Measurements from ENCODE around the gene SH3BP5. TPM values are rescaled to one million over a fixed set of nuclear protein-coding genes. Genes with fewer than 3 reads are reported as not detected.

The SH3BP5 gene
- total and polyA plus RNA-seq, 2 donors (not counting 1 experiment from before 2014, with no cell fraction given): 76.6 to 92.3 TPM

DNA sequence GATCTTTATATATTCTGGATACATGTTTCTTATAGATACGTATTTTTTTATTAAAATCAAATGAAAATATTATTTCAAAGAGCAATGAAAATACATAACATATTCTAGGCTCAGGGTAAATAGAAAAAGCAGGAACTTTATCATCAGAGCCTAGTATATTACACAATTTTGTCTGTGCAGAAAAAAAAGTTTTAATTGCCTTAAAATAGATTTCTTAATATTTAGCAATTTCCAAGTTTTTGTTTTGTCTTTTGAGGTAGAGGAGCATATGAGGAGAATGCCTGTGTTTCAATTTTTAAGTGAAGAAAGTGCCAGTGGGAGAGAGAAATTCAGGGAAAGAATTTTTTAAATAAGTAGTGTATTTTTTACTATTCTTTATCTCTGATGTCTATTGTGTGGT, 115.9 kb downstream of the SH3BP5 start:
- TF ChIP-seq, protein P1, sequence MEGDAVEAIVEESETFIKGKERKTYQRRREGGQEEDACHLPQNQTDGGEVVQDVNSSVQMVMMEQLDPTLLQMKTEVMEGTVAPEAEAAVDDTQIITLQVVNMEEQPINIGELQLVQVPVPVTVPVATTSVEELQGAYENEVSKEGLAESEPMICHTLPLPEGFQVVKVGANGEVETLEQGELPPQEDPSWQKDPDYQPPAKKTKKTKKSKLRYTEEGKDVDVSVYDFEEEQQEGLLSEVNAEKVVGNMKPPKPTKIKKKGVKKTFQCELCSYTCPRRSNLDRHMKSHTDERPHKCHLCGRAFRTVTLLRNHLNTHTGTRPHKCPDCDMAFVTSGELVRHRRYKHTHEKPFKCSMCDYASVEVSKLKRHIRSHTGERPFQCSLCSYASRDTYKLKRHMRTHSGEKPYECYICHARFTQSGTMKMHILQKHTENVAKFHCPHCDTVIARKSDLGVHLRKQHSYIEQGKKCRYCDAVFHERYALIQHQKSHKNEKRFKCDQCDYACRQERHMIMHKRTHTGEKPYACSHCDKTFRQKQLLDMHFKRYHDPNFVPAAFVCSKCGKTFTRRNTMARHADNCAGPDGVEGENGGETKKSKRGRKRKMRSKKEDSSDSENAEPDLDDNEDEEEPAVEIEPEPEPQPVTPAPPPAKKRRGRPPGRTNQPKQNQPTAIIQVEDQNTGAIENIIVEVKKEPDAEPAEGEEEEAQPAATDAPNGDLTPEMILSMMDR (IDR thresholded peaks at IDR 0.05): no peak
- no peak for TF ChIP-seq EZH2 (IDR thresholded peaks at IDR 0.05; ENCODE audit: borderline replicate concordance, insufficient read depth, low read depth, low read length, poor library complexity, severe bottlenecking)
- intact Hi-C loops (cut with micrococcal nuclease): no loop called here
- Mint-ChIP-seq H3K27ac (no peak overlapping the region), H3K4me3 (no peak overlapping the region), H3K9me3 (ENCODE audit: insufficient read depth) (no peaks in the 10 kb centered on the region), H3K4me1 (peaks cover 27% of the 10 kb centered on the region), H3K27me3 (no peaks in the 10 kb centered on the region)
- Histone ChIP-seq H4K20me1 (ENCODE audit: control insufficient read depth, insufficient read depth, low read length, poor library complexity, severe bottlenecking) (no peaks in the 10 kb centered on the region), H3K4me3 (ENCODE audit: control extremely low read depth in 1 of 5, extremely low read depth in 1 of 5, insufficient read depth in 1 of 5, low read depth in 2 of 5, low read length in 4 of 5) (no peak overlapping the region), H3K27ac (ENCODE audit: low read length in 2 of 2) (no peak overlapping the region), H3K4me1 (ENCODE audit: control insufficient read depth in 2 of 2, insufficient read depth in 2 of 2, low read length in 2 of 2) (peaks cover 7 to 9% of the 10 kb centered on the region in 2 donors), H3K36me3 (replicated peaks in 1 of 2; ENCODE audit: control extremely low read depth in 1 of 2, control insufficient read depth in 1 of 2, extremely low read depth in 1 of 2, insufficient read depth in 2 of 2, low read length in 1 of 2) (peaks cover 3 to 52% of the 10 kb centered on the region in 2 experiments), H3K79me2 (ENCODE audit: control insufficient read depth, insufficient read depth, low read length) (peaks cover 34% of the 10 kb centered on the region), H3K4me2 (replicated peaks; ENCODE audit: low read depth, low read length, poor library complexity, severe bottlenecking) (no peak overlapping the region), H3K27me3 (replicated peaks in 1 of 4; ENCODE audit: control extremely low read depth in 1 of 4, control insufficient read depth in 3 of 4, insufficient read depth in 4 of 4, low read length in 3 of 4) (no peaks in the 10 kb centered on the region), H3K9ac (ENCODE audit: low read length) (no peak overlapping the region), H3K9me3 (ENCODE audit: control extremely low read depth in 1 of 3, control insufficient read depth in 2 of 3, insufficient read depth in 1 of 3, low read length in 2 of 3) (no peaks in the 10 kb centered on the region), H2AFZ (ENCODE audit: insufficient read depth, low read depth, low read length, poor library complexity, severe bottlenecking) (no peak overlapping the region)
- no peak for ATAC-seq (ENCODE audit: low read depth)
- CTCF ChIA-PET: interaction anchor here (1.2 to 1.6 kb wide), 2 partner anchors 13 to 97 kb away, joined by 3 read pairs; no protein-coding TSS in a partner anchor
- WGBS (ENCODE audit: insufficient coverage): no CpG with 5 or more reads among the region's 1 CpG
- no peak for DNase-seq
- POLR2A ChIA-PET: no interaction called here

DNA sequence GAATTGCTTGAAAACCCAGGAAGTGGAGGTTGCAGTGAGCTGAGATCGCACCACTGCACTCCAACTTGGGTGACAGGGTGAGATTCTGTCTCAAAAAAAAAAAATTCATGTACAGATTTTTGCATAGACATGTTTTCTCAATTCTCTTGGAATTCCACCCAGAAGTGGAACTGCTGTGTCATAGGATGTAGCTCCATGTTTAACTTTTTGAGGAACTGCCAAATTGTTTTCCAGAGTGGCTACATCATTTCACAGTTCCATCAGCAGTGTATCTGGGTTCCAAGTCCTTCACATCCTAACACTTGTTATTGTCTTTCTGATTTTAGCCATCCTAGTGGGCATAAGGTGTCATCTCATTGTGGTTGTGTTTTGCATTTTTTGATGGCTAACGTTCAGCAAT, 116.4 kb downstream of the SH3BP5 start:
- H4K20me1 ChIP-seq (ENCODE audit: control insufficient read depth, insufficient read depth, low read length, poor library complexity, severe bottlenecking): no peaks in the 10 kb centered on the region
- no peak for TF ChIP-seq EZH2 (IDR thresholded peaks at IDR 0.05; ENCODE audit: borderline replicate concordance, insufficient read depth, low read depth, low read length, poor library complexity, severe bottlenecking)
- TF ChIP-seq, protein P1 (IDR thresholded peaks at IDR 0.05): no peak
- Mint-ChIP-seq H3K27me3 (no peaks in the 10 kb centered on the region), H3K4me3 (no peak overlapping the region), H3K9me3 (ENCODE audit: insufficient read depth) (no peaks in the 10 kb centered on the region), H3K27ac (no peak overlapping the region), H3K4me1 (peaks cover 27% of the 10 kb centered on the region)
- ATAC-seq (ENCODE audit: low read depth) (no peak), DNase-seq (no peak)
- peaks cover 3 to 52% of the 10 kb centered on the region in 2 experiments for H3K36me3 ChIP-seq (replicated peaks in 1 of 2; ENCODE audit: control extremely low read depth in 1 of 2, control insufficient read depth in 1 of 2, extremely low read depth in 1 of 2, insufficient read depth in 2 of 2, low read length in 1 of 2)
- H3K27ac ChIP-seq (ENCODE audit: low read length in 2 of 2): no peak overlapping the region
- no peak overlapping the region for H2AFZ ChIP-seq (ENCODE audit: insufficient read depth, low read depth, low read length, poor library complexity, severe bottlenecking)
- 100% methylated on average over 1 of the region's 2 CpGs for WGBS (ENCODE audit: insufficient coverage)
- H3K4me1 ChIP-seq (ENCODE audit: control insufficient read depth in 2 of 2, insufficient read depth in 2 of 2, low read length in 2 of 2): peaks cover 7 to 9% of the 10 kb centered on the region in 2 donors
- no peaks in the 10 kb centered on the region for H3K27me3 ChIP-seq (replicated peaks in 1 of 4; ENCODE audit: control extremely low read depth in 1 of 4, control insufficient read depth in 3 of 4, insufficient read depth in 4 of 4, low read length in 3 of 4)
- ChIA-PET POLR2A (no interaction called here), CTCF (interaction anchor here (1.2 kb wide), 1 partner anchor 13 kb away, joined by 3 read pairs; no protein-coding TSS in a partner anchor)
- H3K4me2 ChIP-seq (replicated peaks; ENCODE audit: low read depth, low read length, poor library complexity, severe bottlenecking): no peak overlapping the region
- no peaks in the 10 kb centered on the region for H3K9me3 ChIP-seq (ENCODE audit: control extremely low read depth in 1 of 3, control insufficient read depth in 2 of 3, insufficient read depth in 1 of 3, low read length in 2 of 3)
- peaks cover 39% of the 10 kb centered on the region for H3K79me2 ChIP-seq (ENCODE audit: control insufficient read depth, insufficient read depth, low read length)
- H3K4me3 ChIP-seq (ENCODE audit: control extremely low read depth in 1 of 5, extremely low read depth in 1 of 5, insufficient read depth in 1 of 5, low read depth in 2 of 5, low read length in 4 of 5): no peak overlapping the region
- H3K9ac ChIP-seq (ENCODE audit: low read length): no peak overlapping the region
- intact Hi-C loops (cut with micrococcal nuclease): no loop called here

Data from B cell (primary cell).